Adrenal gland (tissue), 5 donors: Measurements from ENCODE around the gene CRP.

Experiments used
- CTCF ChIP-seq, 6 experiments: fragments of 450-650 bp in 4 of 6; fragments of 200-600 bp in 2 of 6; sonication (generic) in 1 of 6; IDR thresholded peaks; 1 replicate in 5 of 6; 2 replicates in 1 of 6; pipeline versions ENCODE4 v1.5.1 to v1.8.0; 2016 to 2021; ENCODE audit warnings: antibody characterized with exemption in 6 of 6, mild to moderate bottlenecking in 2 of 6, moderate library complexity in 1 of 6
- POLR2A ChIP-seq, 2 donors: fragments of 450-650 bp; IDR thresholded peaks; one replicate each; pipeline ENCODE4 v1.6.1; 2017; ENCODE audit warnings: antibody characterized with exemption in 2 of 2, mild to moderate bottlenecking in 2 of 2, moderate library complexity in 1 of 2
- donor health status: DM: no; HTN: no; CAD: no.

- TF ChIP-seq CTCF (IDR thresholded peaks at IDR 0.05) (no peak), POLR2A (IDR thresholded peaks at IDR 0.05) (no peak)
Observed at GRCh38 chr1:159753386-159753785, 39.0 kb upstream of the CRP start.
